T-helper 1 cell treated with Interleukin-12 subunit alpha and Interleukin-12 subunit beta and Interleukin-4 antibody, amounts not matched to agents 30 ng/mL and 1 ng/mL, for 36 hours (primary cell): Measurements from ENCODE around the gene CNTN1. TPM values are rescaled to one million over a fixed set of nuclear protein-coding genes. Genes with fewer than 3 reads are reported as not detected.

Source experiments
- intact Hi-C: fragments of 100-400 bp; cut with micrococcal nuclease; formaldehyde crosslinking; loops from one replicate; pipeline ENCODE4 v1.15.1; 2024
- total RNA-seq: library from RNA; stranded (reverse); gene quantifications from 2 replicates; pipeline ENCODE4 v1.2.3, GENCODE V29; 2022

The CNTN1 gene
- total RNA-seq, 1 donor from 2014 or later, result not detected

GRCh38 chr12:40834321-40834720 is 142.1 kb downstream of the CNTN1 start:
- intact Hi-C loops, result no loop called here

DNA sequence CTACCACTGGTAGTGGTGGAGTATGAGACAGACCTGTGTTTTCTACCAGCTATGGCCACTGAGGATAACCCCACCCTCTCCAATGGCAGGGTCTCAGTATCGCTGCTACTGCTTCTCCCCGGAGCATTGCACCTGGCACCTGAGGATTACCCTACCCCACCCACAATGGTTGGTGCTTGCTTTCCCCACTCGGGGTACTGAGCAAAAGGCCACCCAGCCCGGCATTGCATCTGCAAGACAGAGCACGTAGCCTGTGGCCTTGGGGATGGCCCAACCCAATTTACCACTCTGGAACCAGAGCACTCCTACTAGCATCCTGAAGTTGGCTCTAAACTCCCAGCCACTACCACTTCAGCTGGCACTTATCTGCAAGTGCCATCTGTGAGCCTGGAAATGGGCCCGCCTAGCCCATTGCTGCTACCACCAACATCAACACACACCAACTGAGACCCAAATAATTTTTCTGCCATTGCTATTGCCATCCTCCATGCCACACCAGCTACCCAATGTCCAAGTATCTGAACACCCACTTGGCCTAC is 145.7 kb downstream of the CNTN1 start:
- intact Hi-C loops, result no loop called here

DNA sequence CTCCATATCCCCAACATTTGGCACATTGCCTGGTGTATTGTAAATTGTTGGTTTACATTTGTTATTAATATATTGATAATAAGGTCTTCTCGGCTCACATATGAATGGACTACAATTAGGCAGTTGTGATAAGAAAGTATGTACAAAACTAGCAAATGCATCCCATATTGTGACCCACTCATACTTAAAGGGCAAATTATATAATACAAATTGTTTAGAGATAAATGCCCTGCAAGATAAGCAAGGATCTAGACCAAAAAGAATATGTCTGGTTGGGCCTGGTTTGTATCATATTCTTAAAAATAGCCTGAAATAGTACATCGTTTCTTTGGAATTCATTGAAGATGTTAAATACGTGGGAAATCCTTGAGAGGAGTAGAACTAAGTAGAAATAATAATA is 151.3 kb downstream of the CNTN1 start:
- intact Hi-C loops, result no loop called here

DNA sequence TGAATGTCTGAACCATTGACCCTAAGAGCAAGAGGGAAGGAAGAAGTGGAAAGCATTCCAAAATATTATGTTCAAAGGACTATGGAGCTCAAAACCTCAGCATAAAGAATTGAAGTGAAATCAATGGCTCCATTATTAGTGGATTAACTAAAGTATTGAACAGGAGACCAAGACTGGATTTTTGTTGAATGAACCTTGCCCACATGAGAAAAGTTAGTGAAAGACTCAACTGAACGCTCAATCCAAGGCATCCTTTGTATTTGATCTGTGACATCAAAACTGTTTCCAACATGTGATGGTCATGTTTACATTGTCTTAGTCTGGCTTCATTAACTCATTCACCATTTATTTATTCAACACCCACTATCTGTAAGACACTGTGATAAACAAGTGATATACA is 161.0 kb downstream of the CNTN1 start:
- intact Hi-C loops, result no loop called here

- intact Hi-C loops, result no loop called here
Observed at GRCh38 chr12:40854604-40855003, 162.4 kb downstream of the CNTN1 start.

DNA sequence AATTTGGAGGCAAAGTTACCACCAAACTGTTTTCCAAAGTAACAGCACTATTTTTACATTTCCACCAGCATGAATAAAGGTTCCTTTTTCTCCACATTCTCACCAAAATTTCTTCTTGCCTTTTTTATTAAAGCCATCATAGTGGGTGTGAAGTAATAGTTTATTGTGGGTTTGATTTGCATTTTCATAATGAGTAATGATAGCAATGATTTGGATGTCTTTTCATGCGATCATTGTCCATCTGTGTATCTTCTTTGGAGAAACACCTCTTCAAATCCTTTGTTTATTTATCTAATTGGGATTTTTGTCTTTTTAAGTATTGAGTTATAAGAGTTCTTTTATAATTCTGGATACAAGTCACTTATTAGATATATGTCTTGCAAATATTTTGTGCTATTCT is 172.7 kb downstream of the CNTN1 start:
- intact Hi-C loops, result no loop called here

DNA sequence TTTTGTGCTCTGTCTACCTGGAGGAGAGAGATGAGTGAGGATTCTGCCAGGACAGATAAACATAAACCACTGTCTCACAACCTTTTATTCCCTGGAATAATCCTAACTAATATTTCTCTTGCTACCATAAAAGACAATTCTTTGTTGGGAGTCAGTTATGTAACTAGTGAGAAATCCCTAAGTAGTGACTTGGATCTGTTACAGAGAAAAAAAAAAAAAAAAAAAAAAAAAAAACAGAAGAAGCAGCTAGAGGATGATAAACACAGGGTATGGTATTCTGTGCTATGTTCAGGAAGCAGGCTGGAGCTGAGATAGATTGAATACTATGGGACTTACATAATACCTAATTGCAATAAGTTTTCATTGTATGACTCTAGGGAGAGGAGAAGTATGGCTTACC is 178.7 kb downstream of the CNTN1 start:
- intact Hi-C loops, result loop anchor here (1.0 kb wide), 1 partner anchor 31 kb away; no protein-coding TSS in a partner anchor

DNA sequence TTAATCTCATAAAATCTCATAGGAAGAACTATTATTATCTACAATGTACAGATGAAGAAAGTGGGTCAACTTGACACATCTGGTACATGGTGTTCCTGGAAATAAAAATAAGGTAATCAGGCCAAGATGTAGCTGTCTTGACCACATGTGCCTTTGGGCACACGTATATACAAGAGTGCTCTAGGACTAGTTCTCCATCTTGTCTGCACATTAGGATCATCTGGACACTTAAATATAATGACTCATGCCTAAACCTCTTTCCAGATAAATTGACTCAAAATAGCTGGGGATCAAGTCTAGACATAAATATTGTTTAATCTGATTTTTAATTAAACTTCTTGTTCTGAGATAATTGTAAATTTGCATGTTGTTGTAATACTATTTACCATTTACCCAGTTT is 182.6 kb downstream of the CNTN1 start:
- intact Hi-C loops, result no loop called here

- intact Hi-C loops, result no loop called here
Observed at GRCh38 chr12:40889329-40889728, 197.1 kb downstream of the CNTN1 start.

DNA sequence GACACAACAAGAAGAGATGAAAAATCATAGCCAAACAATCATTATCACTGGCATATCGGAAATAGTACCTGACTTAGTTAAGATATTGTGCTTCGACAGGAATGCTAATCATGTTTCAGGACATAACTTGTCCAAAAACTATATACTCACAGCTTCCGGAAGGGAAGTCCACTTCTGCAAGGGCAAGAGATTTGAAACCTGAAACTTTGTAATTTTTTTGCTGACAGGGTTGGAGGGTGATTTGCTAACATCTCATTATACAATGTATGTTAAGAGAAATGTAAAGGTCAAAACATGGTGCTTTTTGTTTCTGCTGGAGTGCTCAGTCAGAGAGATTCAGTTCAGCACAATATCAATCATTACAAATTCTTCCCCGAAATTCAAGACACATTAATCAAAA is 200.3 kb downstream of the CNTN1 start:
- intact Hi-C loops, result no loop called here

GRCh38 chr12:40898505-40898904 is 206.3 kb downstream of the CNTN1 start:
- intact Hi-C loops, result loop anchor here (2.0 kb wide), 1 partner anchor 20 kb away; no protein-coding TSS in a partner anchor

DNA sequence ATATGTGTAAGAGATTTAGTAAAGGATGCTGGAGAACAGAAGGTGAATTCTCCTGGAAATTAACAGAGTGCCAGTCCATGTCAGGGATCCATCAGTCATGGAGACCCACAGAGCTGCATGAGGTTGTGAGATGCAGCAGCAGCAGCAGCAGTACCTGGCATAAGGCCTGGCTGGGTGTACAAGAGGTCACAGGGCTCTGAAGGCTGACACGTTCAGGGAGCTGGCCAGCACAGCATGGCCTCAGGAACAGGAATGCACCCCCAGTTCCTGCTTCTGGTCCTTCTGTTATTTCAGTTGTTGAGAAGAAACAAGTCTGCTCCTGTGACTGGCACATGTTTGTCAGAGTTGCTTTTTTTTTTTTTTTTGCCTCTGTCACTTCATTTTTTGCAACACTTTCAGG is 210.8 kb downstream of the CNTN1 start:
- intact Hi-C loops, result no loop called here

DNA sequence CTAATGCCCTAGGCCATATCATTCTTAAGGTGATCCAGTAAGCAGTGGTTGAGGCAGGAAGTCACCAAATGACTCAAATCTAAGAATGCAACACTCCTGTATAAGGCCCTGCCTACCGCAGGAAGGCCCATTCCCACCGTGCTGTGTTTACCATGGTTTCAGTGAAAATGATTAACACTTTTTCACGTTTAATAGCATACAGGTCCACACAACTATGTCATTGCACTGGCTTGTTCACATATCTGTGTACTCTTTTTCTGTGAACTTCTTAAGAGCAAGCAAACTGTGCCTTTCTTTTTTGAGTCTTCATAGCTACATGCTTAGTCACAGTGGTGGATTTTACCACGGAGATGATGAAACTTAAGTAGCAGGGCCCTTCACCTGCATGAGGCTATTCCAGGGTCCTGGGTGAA is 214.9 kb downstream of the CNTN1 start:
- intact Hi-C loops, result no loop called here

GRCh38 chr12:40911676-40912075 is 219.4 kb downstream of the CNTN1 start:
- intact Hi-C loops, result no loop called here

DNA sequence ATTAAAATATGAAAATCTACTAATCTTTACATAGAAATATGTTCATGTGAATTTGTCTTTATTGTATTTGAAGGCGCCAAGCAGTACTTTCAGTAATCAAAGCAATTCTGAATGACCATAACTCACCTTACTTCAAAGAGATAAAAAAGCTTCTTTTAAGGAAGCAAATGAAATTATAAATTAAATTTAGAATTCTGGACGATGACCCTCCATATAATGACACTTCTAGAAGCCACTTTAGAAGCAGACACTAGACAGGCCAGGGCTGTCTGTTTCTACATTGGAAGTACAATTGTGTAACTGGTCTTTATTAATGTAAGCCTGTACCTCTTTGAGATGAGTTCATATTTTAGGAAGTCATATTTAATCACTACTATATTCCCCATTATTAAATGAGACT is 222.9 kb downstream of the CNTN1 start:
- intact Hi-C loops, result no loop called here

DNA sequence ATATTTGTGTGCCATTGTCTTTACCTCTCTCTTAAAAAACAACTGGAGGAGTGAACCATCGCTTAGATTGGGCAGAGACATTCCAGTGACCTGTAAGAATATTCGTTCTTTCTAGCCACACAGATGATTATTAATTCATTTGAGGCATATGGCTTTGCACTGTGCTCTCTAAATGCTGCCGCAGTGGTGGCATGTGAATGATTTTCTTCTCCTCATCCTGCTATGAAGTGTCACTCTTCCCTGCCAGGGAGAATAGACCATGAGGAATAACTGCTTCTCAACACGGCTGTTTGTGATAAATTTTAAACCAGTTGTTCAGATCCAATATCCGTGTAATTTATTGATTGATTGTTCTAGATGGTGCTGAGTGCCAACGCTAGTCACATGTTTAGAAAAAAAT is 225.3 kb downstream of the CNTN1 start:
- intact Hi-C loops, result no loop called here

DNA sequence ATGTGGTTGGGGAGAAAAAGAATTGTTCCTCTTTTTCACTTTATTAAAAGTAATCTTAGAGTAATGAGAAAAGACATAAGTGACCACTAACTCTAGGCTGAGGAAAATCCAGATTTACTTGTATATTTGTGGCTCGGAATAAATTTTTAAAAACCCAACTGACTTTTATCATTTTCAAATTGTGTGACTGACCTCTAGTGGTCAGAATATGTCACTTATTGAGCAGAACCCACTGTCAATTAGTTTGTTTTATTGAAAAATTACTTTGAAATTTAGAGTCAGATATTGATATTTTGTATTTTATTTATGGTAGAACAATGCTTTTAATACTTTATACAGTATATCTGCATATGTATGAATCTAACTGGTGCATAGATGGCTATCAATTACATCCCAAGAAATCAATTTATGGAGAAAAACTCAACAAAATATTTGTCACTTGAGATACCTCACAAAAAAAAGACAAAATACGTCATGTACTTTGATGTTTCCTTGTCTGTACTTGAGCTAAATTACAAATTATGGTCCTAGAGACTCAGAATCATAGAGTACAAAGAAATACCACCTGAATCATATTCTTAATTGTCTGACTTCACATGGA is 229.4 kb downstream of the CNTN1 start:
- intact Hi-C loops, result loop anchor here (1.0 kb wide), 2 partner anchors 299 to 475 kb away; no protein-coding TSS in a partner anchor

DNA sequence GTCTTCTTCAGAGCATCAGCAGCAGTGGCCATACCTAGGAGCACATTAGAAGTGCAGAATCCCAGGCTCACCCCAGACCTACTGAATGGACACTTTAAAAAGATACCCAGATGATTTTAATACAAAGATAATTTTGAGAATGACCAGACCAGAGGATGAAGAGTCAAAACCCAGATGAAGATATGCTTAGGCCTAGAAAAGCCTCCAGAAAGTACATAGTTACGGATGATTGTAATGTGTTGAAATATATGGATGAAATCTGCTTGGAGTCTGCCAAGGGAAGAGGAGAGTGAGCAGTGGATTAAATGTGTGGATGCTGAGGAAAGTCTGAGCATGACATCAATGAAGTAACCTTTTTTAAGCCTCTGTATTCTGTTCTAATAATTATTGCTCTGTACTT is 245.7 kb downstream of the CNTN1 start:
- intact Hi-C loops, result no loop called here

- intact Hi-C loops, result no loop called here
Observed at GRCh38 chr12:40942326-40942725, 250.1 kb downstream of the CNTN1 start.

DNA sequence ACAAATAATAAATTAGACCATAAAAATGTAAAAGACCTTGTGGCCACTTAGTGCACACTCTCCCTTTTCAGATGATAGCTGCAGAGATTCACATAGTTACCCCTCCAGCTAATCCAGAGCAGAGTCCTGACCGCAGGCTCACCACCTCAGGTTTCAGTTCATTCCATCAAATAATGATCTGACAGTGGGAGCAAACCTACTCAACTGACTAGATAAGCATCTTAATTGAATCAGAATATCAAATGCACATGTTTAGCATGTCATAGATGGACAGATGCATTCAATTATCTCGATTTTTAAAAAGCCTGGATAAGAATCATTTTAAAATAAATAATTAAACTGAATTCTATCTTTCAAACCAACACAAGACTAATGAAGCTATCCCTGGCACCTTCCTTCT is 253.5 kb downstream of the CNTN1 start:
- intact Hi-C loops, result loop anchor here (1.0 to 5.0 kb wide), 4 partner anchors 1079 to 1622 kb away; no protein-coding TSS in a partner anchor

- intact Hi-C loops, result loop anchor here (1.0 to 5.0 kb wide), 4 partner anchors 1078 to 1621 kb away; no protein-coding TSS in a partner anchor
Observed at GRCh38 chr12:40946612-40947194, 254.5 kb downstream of the CNTN1 start.

GRCh38 chr12:40947797-40948196 is 255.6 kb downstream of the CNTN1 start:
- intact Hi-C loops, result loop anchor here (5.0 kb wide), 3 partner anchors 1385 to 1620 kb away; no protein-coding TSS in a partner anchor

DNA sequence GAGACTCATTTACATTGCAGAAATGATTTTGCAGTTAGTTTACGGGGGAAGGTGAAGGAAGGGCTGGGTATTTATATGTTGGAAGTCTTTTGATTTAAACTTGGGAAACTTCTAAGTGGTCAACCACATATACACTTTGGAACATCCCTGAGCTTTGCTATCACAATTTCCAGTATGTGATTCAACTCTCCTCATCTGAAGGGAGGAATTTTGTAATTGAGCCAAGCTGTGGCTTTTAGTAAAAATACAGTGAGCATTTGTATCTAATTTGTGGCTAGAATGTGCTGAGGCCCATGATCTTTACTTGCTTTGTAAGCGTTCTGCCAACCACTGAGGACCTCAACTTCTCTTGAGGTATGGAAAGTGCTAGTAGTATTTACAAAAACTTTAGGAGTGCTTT is 260.8 kb downstream of the CNTN1 start:
- intact Hi-C loops, result no loop called here
